ENCODE results near the gene YDJC. TPM values are rescaled to one million over a fixed set of nuclear protein-coding genes. Genes with fewer than 3 reads are reported as not detected.
"Not testable (repeated sequence)": the region's sequence is repeated elsewhere in the genome, so short reads cannot be mapped to it uniquely, and the experiment has no call there.

Gene YDJC
- total RNA-seq, 2 donors from 2014 or later, result 45.7 to 63.0 TPM

DNA sequence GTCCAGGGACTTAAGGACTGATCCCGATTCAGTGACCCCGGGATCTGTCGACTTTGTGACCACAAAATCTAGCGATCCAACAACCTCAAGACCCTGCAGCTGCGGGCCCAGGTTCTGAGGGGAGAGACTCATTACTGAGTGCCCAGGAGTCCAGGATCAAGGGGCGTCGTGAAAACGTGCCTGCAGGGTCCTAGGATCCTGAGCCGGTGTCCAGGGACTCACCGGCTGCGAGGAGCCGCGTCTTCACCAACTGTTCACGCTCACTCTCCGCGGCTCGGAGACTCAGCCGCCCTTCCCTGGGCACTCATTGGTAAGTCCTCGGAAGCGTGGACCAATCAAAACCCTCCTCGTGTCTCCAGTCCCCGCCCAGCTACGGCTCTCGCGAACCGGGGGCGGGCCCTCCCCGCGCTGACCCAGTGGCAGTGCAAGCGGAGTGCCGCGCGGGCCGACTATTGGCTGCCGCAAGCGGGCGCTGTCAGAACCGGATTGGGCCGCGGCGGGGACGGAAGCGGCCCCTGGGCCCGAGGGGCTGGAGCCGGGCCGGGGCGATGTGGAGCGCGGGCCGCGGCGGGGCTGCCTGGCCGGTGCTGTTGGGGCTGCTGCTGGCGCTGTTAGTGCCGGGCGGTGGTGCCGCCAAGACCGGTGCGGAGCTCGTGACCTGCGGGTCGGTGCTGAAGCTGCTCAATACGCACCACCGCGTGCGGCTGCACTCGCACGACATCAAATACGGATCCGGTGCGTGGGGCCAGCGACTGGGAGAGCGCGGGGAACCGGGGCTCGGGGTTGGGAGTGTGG is 12.2 kb upstream of the YDJC start, which contains the start of gene SDF2L1:
Gene SDF2L1 (plus strand): TSS at position 514 of the 795 bp plus-strand sequence. CDS start 35 bp downstream, at position 549.
- TF ChIP-seq CTCF (IDR thresholded peaks at IDR 0.05) (peak in 4 of 7 experiments; percentile 4 to 49 (median 26)), POLR2A (IDR thresholded peaks at IDR 0.05) (peak; percentile 88 to 97 (median 90))
- ATAC-seq (peak; percentile 98), DNase-seq (peak; percentile 99)
- Histone ChIP-seq H3K36me3 (replicated peaks in 1 of 2; ENCODE audit: insufficient read depth in 1 of 2, low read depth in 2 of 2) (no peaks in the 10 kb centered on the region), H3K4me1 (peaks cover 37% of the 10 kb centered on the region), H3K9me3 (no peaks in the 10 kb centered on the region), H3K27me3 (no peaks in the 10 kb centered on the region), H3K27ac (peak within 1 kb of the TSS; percentile 69 to 89 (median 79)), H3K4me3 (peak within 1 kb of the TSS; percentile 83 to 93)
- 0% methylated on average over 13 to 73 of the region's 76 CpGs for WGBS, 2 donors
- intact Hi-C loops (cut with DNase I), result no loop called here

- peak; percentile 45 for ATAC-seq
- intact Hi-C loops (cut with DNase I), result no loop called here
- Histone ChIP-seq H3K9me3 (no peaks in the 10 kb centered on the region), H3K36me3 (replicated peaks in 1 of 2; ENCODE audit: insufficient read depth in 1 of 2, low read depth in 2 of 2) (no peaks in the 10 kb centered on the region), H3K27me3 (no peaks in the 10 kb centered on the region), H3K4me1 (peaks cover 31% of the 10 kb centered on the region), H3K27ac (peak overlapping the region; percentile 65 to 89 (median 78)), H3K4me3 (peak overlapping the region in 1 of 2 donors; percentile 18)
- WGBS, 2 donors, result 2 to 7% methylated on average over 6 to 9 of the region's 9 CpGs
- DNase-seq, result peak; percentile 60 to 72 (median 68)
- TF ChIP-seq CTCF (IDR thresholded peaks at IDR 0.05) (peak; percentile 12 to 62 (median 57)), POLR2A (IDR thresholded peaks at IDR 0.05) (no peak)
These were observed 11.6 kb upstream of the YDJC start for GRCh38 chr22:21641417-21641788.

GRCh38 chr22:21640810-21641209 is 11.0 kb upstream of the YDJC start:
- TF ChIP-seq CTCF (IDR thresholded peaks at IDR 0.05) (no peak), POLR2A (IDR thresholded peaks at IDR 0.05) (no peak)
- H3K4me3 ChIP-seq, result no peak overlapping the region
- H3K27ac ChIP-seq, result peak overlapping the region in 2 of 4 donors; percentile 65 to 87
- no peaks in the 10 kb centered on the region for H3K9me3 ChIP-seq
- H3K36me3 ChIP-seq (replicated peaks in 1 of 2; ENCODE audit: insufficient read depth in 1 of 2, low read depth in 2 of 2), result no peaks in the 10 kb centered on the region
- DNase-seq (no peak), ATAC-seq (no peak)
- peaks cover 28% of the 10 kb centered on the region for H3K4me1 ChIP-seq
- intact Hi-C loops (cut with DNase I), result no loop called here
- WGBS, 2 donors, result 72 to 73% methylated on average over 5 of the region's 5 CpGs
- no peaks in the 10 kb centered on the region for H3K27me3 ChIP-seq

DNA sequence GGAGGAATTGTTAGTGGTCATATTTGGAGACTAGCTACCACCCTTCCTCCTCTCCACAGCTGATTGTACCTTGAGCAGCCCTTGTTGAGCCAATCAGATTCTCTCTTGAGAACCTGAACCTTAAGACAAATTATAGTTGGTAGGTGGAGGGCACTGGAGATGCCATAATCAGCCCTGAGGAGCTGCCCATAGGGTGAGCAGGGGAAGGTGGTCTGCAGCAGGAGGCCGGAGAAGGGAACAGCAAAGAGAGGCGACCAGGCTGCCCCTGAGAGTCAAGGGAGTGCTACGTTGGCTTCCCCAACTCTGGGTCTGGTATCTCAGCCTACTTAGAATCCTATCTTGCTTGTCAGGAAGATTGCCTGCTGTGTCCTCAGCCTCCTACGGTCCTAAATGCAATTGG is 9.5 kb upstream of the YDJC start:
- intact Hi-C loops (cut with DNase I), result no loop called here
- WGBS, 2 donors, result 72 to 81% methylated on average over 4 of the region's 4 CpGs
- Histone ChIP-seq H3K27ac (no peak overlapping the region), H3K4me3 (no peak overlapping the region), H3K9me3 (no peaks in the 10 kb centered on the region), H3K27me3 (no peaks in the 10 kb centered on the region), H3K36me3 (replicated peaks in 1 of 2; ENCODE audit: insufficient read depth in 1 of 2, low read depth in 2 of 2) (no peaks in the 10 kb centered on the region), H3K4me1 (peaks cover 28% of the 10 kb centered on the region)
- no peak for ATAC-seq
- no peak for TF ChIP-seq CTCF (IDR thresholded peaks at IDR 0.05)
- no peak for TF ChIP-seq POLR2A (IDR thresholded peaks at IDR 0.05)
- no peak for DNase-seq

GRCh38 chr22:21637450-21637849 is 7.6 kb upstream of the YDJC start:
- H3K4me1 ChIP-seq, result peaks cover 12% of the 10 kb centered on the region
- H3K27me3 ChIP-seq; intact Hi-C loops (cut with DNase I); H3K36me3 ChIP-seq (replicated peaks in 1 of 2; ENCODE audit: insufficient read depth in 1 of 2, low read depth in 2 of 2); H3K9me3 ChIP-seq; ATAC-seq; H3K4me3 ChIP-seq; DNase-seq; H3K27ac ChIP-seq: not testable (repeated sequence)
- 85 to 92% methylated on average over 2 of the region's 2 CpGs for WGBS, 2 donors
